Endodermal cell (in vitro differentiated cells): Measurements from ENCODE around the gene CORO6. TPM values are rescaled to one million over a fixed set of nuclear protein-coding genes. Genes with fewer than 3 reads are reported as not detected.
A peak's percentile ranks its signal among the peaks of the same experiment; 100 is the strongest.

Source experiments
- DNase-seq: peaks from one replicate; pipeline ENCODE4 v3.0.0-alpha.2; 2017
- H3K27ac ChIP-seq: 2 replicates; pipeline ENCODE4 v1.5.1; 2013; ENCODE audit warnings: mild to moderate bottlenecking, low read depth, low read length, moderate library complexity
- H3K27me3 ChIP-seq: 2 replicates; pipeline ENCODE4 v1.6.1; 2013; ENCODE audit warnings: mild to moderate bottlenecking, low read length, moderate library complexity; ENCODE audit not compliant: insufficient read depth, control insufficient read depth, poor library complexity, severe bottlenecking
- H3K36me3 ChIP-seq: 2 replicates; pipeline ENCODE4 v1.7.0; 2013; ENCODE audit warnings: mild to moderate bottlenecking, low read length, moderate library complexity; ENCODE audit not compliant: control insufficient read depth, insufficient read depth
- H3K4me1 ChIP-seq: one replicate; pipeline ENCODE4 v1.7.0; 2013; ENCODE audit warnings: low read length; ENCODE audit not compliant: control insufficient read depth, insufficient read depth
- H3K4me3 ChIP-seq: 2 replicates; pipeline ENCODE4 v1.5.1; 2013; ENCODE audit warnings: mild to moderate bottlenecking, low read length, moderate library complexity
- H3K9ac ChIP-seq: 2 replicates; pipeline ENCODE4 v1.6.1; 2013; ENCODE audit warnings: mild to moderate bottlenecking, low read length, moderate library complexity; ENCODE audit not compliant: poor library complexity, severe bottlenecking; ENCODE audit errors: extremely low read depth
- H3K9me3 ChIP-seq: 2 replicates; pipeline ENCODE4 v1.6.1; 2013; ENCODE audit warnings: mild to moderate bottlenecking, low read length, moderate library complexity; ENCODE audit not compliant: control insufficient read depth
- H3K27ac Mint-ChIP-seq: 2 replicates; pipeline ENCODE4 v1.8.0; 2020; ENCODE audit warnings: mixed read lengths
- H3K27me3 Mint-ChIP-seq: 2 replicates; pipeline ENCODE4 v1.8.0; 2021; ENCODE audit warnings: mild to moderate bottlenecking, mixed read lengths; ENCODE audit not compliant: insufficient read depth
- H3K36me3 Mint-ChIP-seq: 2 replicates; pipeline ENCODE4 v1.8.0; 2020; ENCODE audit warnings: low read depth, mixed read lengths
- H3K4me1 Mint-ChIP-seq: 2 replicates; pipeline ENCODE4 v1.8.0; 2020; ENCODE audit warnings: mixed read lengths
- H3K4me3 Mint-ChIP-seq: 2 replicates; pipeline ENCODE4 v1.8.0; 2020; ENCODE audit warnings: mild to moderate bottlenecking, moderate library complexity, mixed read lengths
- H3K9me3 Mint-ChIP-seq: 2 replicates; pipeline ENCODE4 v1.8.0; 2020; ENCODE audit warnings: mild to moderate bottlenecking, mixed read lengths
- WGBS, 2 experiments: methylation state at CpG; one replicate each; pipeline versions ENCODE4 v1.1.5 to v1.1.7; 2013; ENCODE audit warnings: missing lambda C conversion rate in 2 of 2, mixed read lengths in 1 of 2; ENCODE audit not compliant: insufficient coverage in 1 of 2, insufficient read length in 1 of 2; 5-methylcytosine and 5-hydroxymethylcytosine counted together
- total RNA-seq, 2 donors: library from RNA; stranded (reverse); fragmentation: NEBNext Ultra II Directional in 1 of 2; extraction: Animal tissue kit (Norgen Biotek cat#: 25700) in 1 of 2; gene quantifications; 2 replicates in 1 of 2; 3 replicates in 1 of 2; pipeline ENCODE4 v1.2.1, GENCODE V29; 2021
- TF ChIP-seq, protein P1 (sequence below): fragments of 200-600 bp; sonication (generic); conservative IDR thresholded peaks from 2 replicates; pipeline ENCODE4 v1.5.0; 2021; ENCODE audit warnings: antibody characterized with exemption, mild to moderate bottlenecking

Gene CORO6
- total RNA-seq, 2 donors from 2014 or later = 0.86 to 1.00 TPM

DNA sequence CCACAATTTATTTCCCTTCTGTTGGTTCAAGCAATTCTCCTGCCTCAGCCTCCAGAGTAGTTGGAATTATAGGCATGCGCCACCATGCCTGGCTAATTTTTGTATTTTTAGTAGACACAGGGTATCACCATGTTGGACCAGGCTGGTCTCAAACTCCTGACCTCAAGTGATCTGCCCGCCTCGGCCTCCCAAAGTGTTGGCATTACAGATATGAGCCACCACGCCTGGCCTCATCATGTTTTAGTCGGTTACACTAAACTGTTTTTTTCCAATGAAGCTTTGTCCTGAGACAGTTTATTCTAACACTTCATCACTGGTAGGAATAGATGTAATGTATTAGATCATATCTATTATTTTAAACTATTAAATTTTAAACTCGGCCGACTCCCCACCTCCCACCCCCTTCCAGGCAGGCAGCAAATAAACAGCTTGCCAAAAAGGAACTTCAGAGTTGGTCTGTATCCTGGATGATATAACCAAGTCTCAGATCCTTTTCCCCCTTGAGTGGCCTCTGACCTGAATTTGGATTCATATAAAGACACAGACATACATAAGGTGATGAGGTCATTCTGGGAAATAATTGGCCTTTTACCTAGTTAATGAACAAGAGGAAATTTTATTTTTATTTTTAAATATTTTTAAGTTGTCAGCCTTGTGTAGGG, 18.4 kb upstream of the CORO6 start:
- no peaks in the 10 kb centered on the region for H3K9me3 ChIP-seq
- no peak overlapping the region for H3K27ac ChIP-seq
- no peak overlapping the region for H3K4me3 ChIP-seq
- no peaks in the 10 kb centered on the region for H3K9me3 Mint-ChIP-seq
- no peaks in the 10 kb centered on the region for H3K27me3 Mint-ChIP-seq
- no peak overlapping the region for H3K27ac Mint-ChIP-seq
- no peak overlapping the region for H3K9ac ChIP-seq
- H3K4me3 Mint-ChIP-seq = no peak overlapping the region
- H3K36me3 ChIP-seq = peaks cover under 1% of the 10 kb centered on the region
- DNase-seq = no peak
- no peaks in the 10 kb centered on the region for H3K4me1 ChIP-seq
- TF ChIP-seq, protein P1, sequence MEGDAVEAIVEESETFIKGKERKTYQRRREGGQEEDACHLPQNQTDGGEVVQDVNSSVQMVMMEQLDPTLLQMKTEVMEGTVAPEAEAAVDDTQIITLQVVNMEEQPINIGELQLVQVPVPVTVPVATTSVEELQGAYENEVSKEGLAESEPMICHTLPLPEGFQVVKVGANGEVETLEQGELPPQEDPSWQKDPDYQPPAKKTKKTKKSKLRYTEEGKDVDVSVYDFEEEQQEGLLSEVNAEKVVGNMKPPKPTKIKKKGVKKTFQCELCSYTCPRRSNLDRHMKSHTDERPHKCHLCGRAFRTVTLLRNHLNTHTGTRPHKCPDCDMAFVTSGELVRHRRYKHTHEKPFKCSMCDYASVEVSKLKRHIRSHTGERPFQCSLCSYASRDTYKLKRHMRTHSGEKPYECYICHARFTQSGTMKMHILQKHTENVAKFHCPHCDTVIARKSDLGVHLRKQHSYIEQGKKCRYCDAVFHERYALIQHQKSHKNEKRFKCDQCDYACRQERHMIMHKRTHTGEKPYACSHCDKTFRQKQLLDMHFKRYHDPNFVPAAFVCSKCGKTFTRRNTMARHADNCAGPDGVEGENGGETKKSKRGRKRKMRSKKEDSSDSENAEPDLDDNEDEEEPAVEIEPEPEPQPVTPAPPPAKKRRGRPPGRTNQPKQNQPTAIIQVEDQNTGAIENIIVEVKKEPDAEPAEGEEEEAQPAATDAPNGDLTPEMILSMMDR = no peak
- WGBS, 2 experiments = 88 to 92% methylated on average over 4 to 7 of the region's 7 CpGs
- H3K4me1 Mint-ChIP-seq = peaks cover 6% of the 10 kb centered on the region
- H3K36me3 Mint-ChIP-seq = peaks cover 5% of the 10 kb centered on the region
- no peaks in the 10 kb centered on the region for H3K27me3 ChIP-seq

- no peaks in the 10 kb centered on the region for H3K27me3 ChIP-seq
- Mint-ChIP-seq H3K4me3 (no peak overlapping the region), H3K27ac (peak overlapping the region; percentile 9), H3K36me3 (peaks cover 12% of the 10 kb centered on the region), H3K27me3 (no peaks in the 10 kb centered on the region), H3K4me1 (peaks cover 6% of the 10 kb centered on the region), H3K9me3 (no peaks in the 10 kb centered on the region)
- no peak overlapping the region for H3K27ac ChIP-seq
- H3K4me1 ChIP-seq = no peaks in the 10 kb centered on the region
- TF ChIP-seq, protein P1 = no peak
- peaks cover 6% of the 10 kb centered on the region for H3K36me3 ChIP-seq
- H3K4me3 ChIP-seq = no peak overlapping the region
- H3K9ac ChIP-seq = no peak overlapping the region
- DNase-seq = no peak
- WGBS, 2 experiments = 54 to 60% methylated on average over 2 of the region's 2 CpGs
- no peaks in the 10 kb centered on the region for H3K9me3 ChIP-seq
Observed at GRCh38 chr17:29640413-29640812, 17.7 kb upstream of the CORO6 start.

DNA sequence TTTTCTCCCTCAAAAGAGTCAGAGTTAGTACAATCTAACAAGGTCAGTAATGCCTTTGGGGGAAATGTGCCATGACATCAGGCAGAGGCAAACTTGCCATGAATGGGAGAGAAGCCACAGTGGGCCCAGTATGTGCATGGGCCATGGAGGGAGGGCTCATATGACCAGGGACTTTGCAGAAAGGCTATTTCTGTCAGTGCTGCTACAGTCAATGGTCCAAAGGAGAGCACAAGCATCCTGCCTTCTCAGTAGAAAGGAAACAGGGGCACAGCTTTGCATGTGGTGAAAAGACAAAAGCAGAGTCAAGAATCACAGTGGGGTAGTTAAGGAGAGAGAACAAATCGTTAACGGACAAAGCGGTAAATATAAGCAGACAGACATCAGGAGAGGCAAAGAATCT, 11.2 kb upstream of the CORO6 start:
- H3K4me1 Mint-ChIP-seq = peaks cover 3% of the 10 kb centered on the region
- H3K36me3 ChIP-seq = peaks cover 6% of the 10 kb centered on the region
- DNase-seq = peak; percentile 49
- H3K27ac Mint-ChIP-seq = no peak overlapping the region
- 67 to 82% methylated on average over 3 of the region's 3 CpGs for WGBS, 2 experiments
- no peaks in the 10 kb centered on the region for H3K27me3 ChIP-seq
- H3K27ac ChIP-seq = no peak overlapping the region
- H3K4me3 ChIP-seq = no peak overlapping the region
- H3K27me3 Mint-ChIP-seq = no peaks in the 10 kb centered on the region
- no peak overlapping the region for H3K4me3 Mint-ChIP-seq
- no peak overlapping the region for H3K9ac ChIP-seq
- no peaks in the 10 kb centered on the region for H3K4me1 ChIP-seq
- H3K36me3 Mint-ChIP-seq = peaks cover 16% of the 10 kb centered on the region
- TF ChIP-seq, protein P1 = no peak
- H3K9me3 Mint-ChIP-seq = no peaks in the 10 kb centered on the region
- H3K9me3 ChIP-seq = no peaks in the 10 kb centered on the region
